OCI-LY1 (cell line): Measurements from ENCODE around the gene VPS72.

Experiments
- H2AFZ ChIP-seq: fragments of 200-600 bp; sonication (generic), shearing (Covaris generic); 2 replicates; pipeline ENCODE4 v1.6.0; 2014; ENCODE audit warnings: antibody characterized with exemption, mild to moderate bottlenecking, low read length
- H3F3A ChIP-seq: fragments of 200-600 bp; sonication (generic), shearing (Covaris generic); 2 replicates; pipeline ENCODE4 v1.6.0; 2014; ENCODE audit warnings: mild to moderate bottlenecking, antibody characterized with exemption, low read length, moderate library complexity; ENCODE audit not compliant: insufficient read depth
- H3K27ac ChIP-seq: fragments of 200-600 bp; sonication (generic); 2 replicates; pipeline ENCODE4 v1.5.1; 2014; ENCODE audit warnings: low read length, mixed run types, mild to moderate bottlenecking, low read depth; ENCODE audit not compliant: poor library complexity, severe bottlenecking
- H3K27me3 ChIP-seq: fragments of 200-600 bp; sonication (generic); 2 replicates; pipeline ENCODE4 v1.6.0; 2014; ENCODE audit warnings: antibody characterized with exemption, mild to moderate bottlenecking, low read length, moderate library complexity; ENCODE audit not compliant: insufficient read depth
- H3K36me3 ChIP-seq: fragments of 200-600 bp; sonication (generic); 2 replicates; pipeline ENCODE4 v1.6.1; 2014; ENCODE audit warnings: mild to moderate bottlenecking, antibody characterized with exemption, low read length, moderate library complexity, mixed read lengths; ENCODE audit not compliant: insufficient read depth
- H3K4me1 ChIP-seq: fragments of 200-600 bp; sonication (generic); 2 replicates; pipeline ENCODE4 v1.5.1; 2014; ENCODE audit warnings: mild to moderate bottlenecking, low read length, moderate library complexity; ENCODE audit not compliant: insufficient read depth, severe bottlenecking
- H3K4me2 ChIP-seq: fragments of 200-600 bp; sonication (generic), shearing (Covaris generic); 2 replicates; pipeline ENCODE4 v1.6.1; 2014; ENCODE audit warnings: low read length
- H3K4me3 ChIP-seq: fragments of 200-600 bp; sonication (generic); 2 replicates; pipeline ENCODE4 v1.5.1; 2014; ENCODE audit warnings: low read length, low read depth, mild to moderate bottlenecking, mixed read lengths; ENCODE audit not compliant: poor library complexity, severe bottlenecking
- H3K79me2 ChIP-seq: fragments of 200-600 bp; shearing (Covaris generic); 2 replicates; pipeline ENCODE4 v1.6.1; 2016; ENCODE audit warnings: mixed run types, low read length, mixed read lengths; ENCODE audit not compliant: insufficient read depth
- H3K9ac ChIP-seq: fragments of 200-600 bp; sonication (generic), shearing (Covaris generic); 2 replicates; pipeline ENCODE4 v1.6.1; 2014; ENCODE audit warnings: mild to moderate bottlenecking, low read length, mixed read lengths
- H3K9me2 ChIP-seq: fragments of 200-600 bp; sonication (generic), shearing (Covaris generic); 2 replicates; pipeline ENCODE4 v1.6.1; 2014; ENCODE audit warnings: low read depth, mild to moderate bottlenecking, low read length, mixed read lengths
- H3K9me3 ChIP-seq: fragments of 200-600 bp; shearing (Covaris generic); 2 replicates; pipeline ENCODE4 v1.6.1; 2014; ENCODE audit warnings: low read length, mixed read lengths
- H4K20me1 ChIP-seq: fragments of 200-600 bp; sonication (generic), shearing (Covaris generic); 2 replicates; pipeline ENCODE4 v1.6.0; 2016; ENCODE audit warnings: mild to moderate bottlenecking, low read length; ENCODE audit not compliant: insufficient read depth
- CTCF ChIP-seq: fragments of 200-600 bp; sonication (generic), shearing (Covaris generic); IDR thresholded peaks from 2 replicates; pipeline ENCODE4 v1.5.1; 2017; ENCODE audit warnings: mild to moderate bottlenecking, antibody characterized with exemption, low read length, moderate library complexity, mixed read lengths
- EZH2 ChIP-seq: fragments of 200-600 bp; sonication (generic), shearing (Covaris generic); IDR thresholded peaks from 2 replicates; pipeline ENCODE4 v1.8.0; 2017; ENCODE audit warnings: borderline replicate concordance, mixed run types, mild to moderate bottlenecking, antibody characterized with exemption, low read length, moderate library complexity, mixed read lengths

Gene VPS72

GRCh38 chr1:151147132-151147503, 42.9 kb downstream of the VPS72 start:
- no peaks in the 10 kb centered on the region for H3F3A ChIP-seq
- no peaks in the 10 kb centered on the region for H3K9me3 ChIP-seq
- H3K79me2 ChIP-seq: no peaks in the 10 kb centered on the region
- H3K4me2 ChIP-seq: peak overlapping the region; percentile 91
- H3K9me2 ChIP-seq: no peaks in the 10 kb centered on the region
- no peaks in the 10 kb centered on the region for H3K36me3 ChIP-seq
- H3K4me3 ChIP-seq: peak overlapping the region; percentile 71
- H3K27ac ChIP-seq: no peak overlapping the region
- no peak for TF ChIP-seq CTCF
- no peak for TF ChIP-seq EZH2
- 0 out of 2 replicates have a peak, but pooled peaks cover 5% of the 10 kb centered on the region for H3K27me3 ChIP-seq
- peak overlapping the region; percentile 69; the same call in 1 of the 2 replicates for H3K9ac ChIP-seq
- H3K4me1 ChIP-seq: peaks cover 27% of the 10 kb centered on the region
- no peaks in the 10 kb centered on the region for H4K20me1 ChIP-seq
- no peak overlapping the region for H2AFZ ChIP-seq

GRCh38 chr1:151146412-151147131, 43.4 kb downstream of the VPS72 start, which contains the start of gene SEMA6C:
TSS of gene SEMA6C (minus strand) at chr1:151146631. CDS start at chr1:151142621, 4,010 bp downstream.
- H3K27me3 ChIP-seq: 0 out of 2 replicates have a peak, but pooled peaks cover 5% of the 10 kb centered on the region
- H3K9me2 ChIP-seq: no peaks in the 10 kb centered on the region
- H3K4me3 ChIP-seq: peak within 1 kb of the TSS; percentile 71
- TF ChIP-seq CTCF (no peak), EZH2 (no peak)
- H3K9me3 ChIP-seq: no peaks in the 10 kb centered on the region
- peak within 1 kb of the TSS; percentile 91 for H3K4me2 ChIP-seq
- no peaks in the 10 kb centered on the region for H3F3A ChIP-seq
- H2AFZ ChIP-seq: no peak within 1 kb of the TSS
- peaks cover 32% of the 10 kb centered on the region for H3K4me1 ChIP-seq
- H3K9ac ChIP-seq: peak within 1 kb of the TSS; percentile 69
- no peaks in the 10 kb centered on the region for H3K36me3 ChIP-seq
- H3K27ac ChIP-seq: no peak within 1 kb of the TSS
- H4K20me1 ChIP-seq: no peaks in the 10 kb centered on the region
- H3K79me2 ChIP-seq: no peaks in the 10 kb centered on the region

GRCh38 chr1:151146072-151146411, 44.0 kb downstream of the VPS72 start:
- TF ChIP-seq CTCF: no peak
- TF ChIP-seq EZH2: no peak

More at GRCh38 chr1:151146072-151146411, 44.0 kb downstream of the VPS72 start:
- 0 out of 2 replicates have a peak, but pooled peaks cover 5% of the 10 kb centered on the region for H3K27me3 ChIP-seq
- H3K9ac ChIP-seq: peak overlapping the region; percentile 69
- H3F3A ChIP-seq: no peaks in the 10 kb centered on the region
- peak overlapping the region; percentile 91 for H3K4me2 ChIP-seq
- H3K4me1 ChIP-seq: peaks cover 33% of the 10 kb centered on the region
- no peaks in the 10 kb centered on the region for H3K79me2 ChIP-seq
- no peaks in the 10 kb centered on the region for H3K36me3 ChIP-seq
- no peaks in the 10 kb centered on the region for H4K20me1 ChIP-seq
- H3K27ac ChIP-seq: no peak overlapping the region
- H3K4me3 ChIP-seq: peak overlapping the region; percentile 71
- no peaks in the 10 kb centered on the region for H3K9me3 ChIP-seq
- no peaks in the 10 kb centered on the region for H3K9me2 ChIP-seq
- H2AFZ ChIP-seq: no peak overlapping the region
